ENCODE data around the gene ZNF804B. TPM values are rescaled to one million over a fixed set of nuclear protein-coding genes. Genes with fewer than 3 reads are reported as not detected.

ZNF804B gene
- total and polyA plus RNA-seq, 2 donors from 2014 or later: 0.19 TPM; not detected in 1

DNA sequence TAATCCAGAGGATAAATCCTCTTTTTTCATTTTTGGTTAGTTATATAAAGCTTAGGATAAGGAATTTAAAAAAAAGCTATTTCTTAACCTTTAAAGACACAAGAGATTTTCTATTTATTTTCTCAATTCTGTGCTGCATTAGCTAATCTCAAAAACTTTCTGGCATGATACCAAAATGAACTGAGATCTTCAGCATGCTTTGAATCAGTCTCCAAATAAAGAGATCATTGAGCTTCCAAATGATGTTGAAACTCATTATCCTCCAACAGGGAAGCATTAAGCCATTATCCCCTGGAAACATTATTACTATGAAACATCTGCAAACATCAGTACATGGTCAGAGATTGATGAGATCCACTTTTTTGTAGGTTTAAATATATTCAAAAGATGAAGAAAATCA is 386.3 kb downstream of the ZNF804B start:
- H3K36me3 ChIP-seq (ENCODE audit: control insufficient read depth in 2 of 3, insufficient read depth in 3 of 3, low read length in 3 of 3): no peaks in the 10 kb centered on the region
- intact Hi-C loops (cut with DNase I): no loop called here
- TF ChIP-seq, protein P1, sequence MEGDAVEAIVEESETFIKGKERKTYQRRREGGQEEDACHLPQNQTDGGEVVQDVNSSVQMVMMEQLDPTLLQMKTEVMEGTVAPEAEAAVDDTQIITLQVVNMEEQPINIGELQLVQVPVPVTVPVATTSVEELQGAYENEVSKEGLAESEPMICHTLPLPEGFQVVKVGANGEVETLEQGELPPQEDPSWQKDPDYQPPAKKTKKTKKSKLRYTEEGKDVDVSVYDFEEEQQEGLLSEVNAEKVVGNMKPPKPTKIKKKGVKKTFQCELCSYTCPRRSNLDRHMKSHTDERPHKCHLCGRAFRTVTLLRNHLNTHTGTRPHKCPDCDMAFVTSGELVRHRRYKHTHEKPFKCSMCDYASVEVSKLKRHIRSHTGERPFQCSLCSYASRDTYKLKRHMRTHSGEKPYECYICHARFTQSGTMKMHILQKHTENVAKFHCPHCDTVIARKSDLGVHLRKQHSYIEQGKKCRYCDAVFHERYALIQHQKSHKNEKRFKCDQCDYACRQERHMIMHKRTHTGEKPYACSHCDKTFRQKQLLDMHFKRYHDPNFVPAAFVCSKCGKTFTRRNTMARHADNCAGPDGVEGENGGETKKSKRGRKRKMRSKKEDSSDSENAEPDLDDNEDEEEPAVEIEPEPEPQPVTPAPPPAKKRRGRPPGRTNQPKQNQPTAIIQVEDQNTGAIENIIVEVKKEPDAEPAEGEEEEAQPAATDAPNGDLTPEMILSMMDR (IDR thresholded peaks at IDR 0.05; ENCODE audit: borderline replicate concordance, extremely low read depth, insufficient read depth): no peak
- H3K27ac ChIP-seq (ENCODE audit: low read depth in 2 of 2, low read length in 2 of 2): no peak overlapping the region
- H3K9me3 ChIP-seq (ENCODE audit: control insufficient read depth in 2 of 3, insufficient read depth in 1 of 3, low read length in 3 of 3): peaks cover 0 to 10% (median 3%) of the 10 kb centered on the region in 3 donors
- H3K4me3 ChIP-seq (ENCODE audit: low read length in 3 of 3): no peak overlapping the region
- no peak for DNase-seq
- FAIRE-seq: no peak
- no peak overlapping the region for H3K9ac ChIP-seq (ENCODE audit: low read length in 3 of 3)
- no peaks in the 10 kb centered on the region for H3K4me1 ChIP-seq (ENCODE audit: control insufficient read depth in 2 of 3, insufficient read depth in 2 of 3, low read depth in 1 of 3, low read length in 3 of 3)
- H3K27me3 ChIP-seq (ENCODE audit: control insufficient read depth, insufficient read depth, low read length): no peaks in the 10 kb centered on the region

DNA sequence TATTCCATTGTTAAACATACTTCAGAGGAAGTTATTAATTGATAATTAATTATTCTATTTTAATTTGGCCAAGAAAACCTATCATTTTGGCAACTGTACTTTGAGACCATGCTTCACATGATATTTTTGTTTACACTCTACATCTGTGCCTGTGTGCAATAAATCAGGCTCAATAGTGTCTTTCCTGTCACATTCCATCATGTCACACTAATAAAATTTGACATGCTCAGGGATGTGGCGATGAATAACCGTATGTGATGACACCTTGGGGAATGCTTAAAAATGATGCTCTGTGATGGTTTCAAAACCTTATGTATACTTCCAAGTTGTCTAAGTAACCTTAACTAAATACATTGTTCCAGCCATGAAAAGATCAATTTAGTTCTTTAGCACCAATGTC is 400.6 kb downstream of the ZNF804B start:
- TF ChIP-seq, protein P1 (IDR thresholded peaks at IDR 0.05; ENCODE audit: borderline replicate concordance, extremely low read depth, insufficient read depth): no peak
- Histone ChIP-seq H3K36me3 (ENCODE audit: control insufficient read depth in 2 of 3, insufficient read depth in 3 of 3, low read length in 3 of 3) (no peaks in the 10 kb centered on the region), H3K27ac (ENCODE audit: low read depth in 2 of 2, low read length in 2 of 2) (no peak overlapping the region), H3K9me3 (ENCODE audit: control insufficient read depth in 2 of 3, insufficient read depth in 1 of 3, low read length in 3 of 3) (no peaks in the 10 kb centered on the region), H3K9ac (ENCODE audit: low read length in 3 of 3) (no peak overlapping the region), H3K27me3 (ENCODE audit: control insufficient read depth, insufficient read depth, low read length) (no peaks in the 10 kb centered on the region), H3K4me3 (ENCODE audit: low read length in 3 of 3) (no peak overlapping the region), H3K4me1 (ENCODE audit: control insufficient read depth in 2 of 3, insufficient read depth in 2 of 3, low read depth in 1 of 3, low read length in 3 of 3) (no peaks in the 10 kb centered on the region)
- intact Hi-C loops (cut with DNase I): no loop called here
- DNase-seq: no peak
- FAIRE-seq: no peak

DNA sequence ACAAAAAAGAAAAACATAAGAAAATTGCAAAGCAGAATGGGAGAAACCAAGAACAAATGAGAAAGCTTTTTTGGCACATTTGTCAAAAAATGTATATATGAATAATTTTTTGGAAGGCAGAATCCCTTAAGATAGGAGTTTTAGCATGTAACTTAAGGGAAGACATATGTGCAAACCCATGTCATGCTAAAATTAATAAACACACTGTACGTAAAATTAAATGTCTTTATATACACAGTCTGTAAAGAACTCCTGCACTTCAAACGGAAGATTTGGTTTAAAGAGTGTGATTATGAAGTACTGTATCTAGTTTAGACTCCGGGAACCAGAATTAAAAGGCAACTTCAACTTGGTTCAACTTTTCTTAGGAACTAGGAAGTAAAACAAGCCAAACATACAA is 405.9 kb downstream of the ZNF804B start:
- H3K36me3 ChIP-seq (ENCODE audit: control insufficient read depth in 2 of 3, insufficient read depth in 3 of 3, low read length in 3 of 3): no peaks in the 10 kb centered on the region
- H3K9me3 ChIP-seq (ENCODE audit: control insufficient read depth in 2 of 3, insufficient read depth in 1 of 3, low read length in 3 of 3): no peaks in the 10 kb centered on the region
- intact Hi-C loops (cut with DNase I): no loop called here

More for the DNA sequence above, 405.9 kb downstream of the ZNF804B start:
- H3K27ac ChIP-seq (ENCODE audit: low read depth in 2 of 2, low read length in 2 of 2): no peak overlapping the region
- no peaks in the 10 kb centered on the region for H3K27me3 ChIP-seq (ENCODE audit: control insufficient read depth, insufficient read depth, low read length)
- TF ChIP-seq, protein P1 (IDR thresholded peaks at IDR 0.05; ENCODE audit: borderline replicate concordance, extremely low read depth, insufficient read depth): no peak
- no peak overlapping the region for H3K4me3 ChIP-seq (ENCODE audit: low read length in 3 of 3)
- DNase-seq (no peak), FAIRE-seq (no peak)
- H3K9ac ChIP-seq (ENCODE audit: low read length in 3 of 3): no peak overlapping the region
- no peaks in the 10 kb centered on the region for H3K4me1 ChIP-seq (ENCODE audit: control insufficient read depth in 2 of 3, insufficient read depth in 2 of 3, low read depth in 1 of 3, low read length in 3 of 3)
